NCI-H2171 treated with DMSO at 0.1 percent for 48 hours (cell line): ENCODE results near the gene CBFA2T2.
"Not testable (repeated sequence)": the region's sequence is repeated elsewhere in the genome, so short reads cannot be mapped to it uniquely, and the experiment has no call there.

ENCODE experiments used
- DNase-seq: peaks from one replicate; lab custom pipeline; 2025; lab: John Stamatoyannopoulos, UW

The CBFA2T2 gene

DNA sequence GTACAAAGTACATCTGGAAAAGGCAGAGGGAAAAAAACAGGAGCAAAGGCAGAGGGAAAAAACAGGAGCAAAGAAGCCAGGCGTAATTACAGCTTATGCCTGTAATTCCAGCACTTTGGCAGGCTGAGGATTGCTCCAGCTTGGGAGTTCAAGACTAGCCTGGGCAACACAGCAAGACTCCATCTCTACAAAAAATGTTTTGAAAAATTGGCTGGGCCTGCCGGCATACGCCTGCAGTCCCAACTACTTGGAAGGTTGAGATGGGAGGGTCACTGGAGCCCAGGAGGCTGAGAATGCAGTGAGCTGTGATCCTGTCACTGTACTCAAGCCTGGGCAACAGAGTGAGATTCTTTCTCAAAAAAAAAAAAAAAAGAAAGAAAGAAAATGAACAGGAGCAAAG is 19.0 kb upstream of the CBFA2T2 start:
- no peak for DNase-seq

DNA sequence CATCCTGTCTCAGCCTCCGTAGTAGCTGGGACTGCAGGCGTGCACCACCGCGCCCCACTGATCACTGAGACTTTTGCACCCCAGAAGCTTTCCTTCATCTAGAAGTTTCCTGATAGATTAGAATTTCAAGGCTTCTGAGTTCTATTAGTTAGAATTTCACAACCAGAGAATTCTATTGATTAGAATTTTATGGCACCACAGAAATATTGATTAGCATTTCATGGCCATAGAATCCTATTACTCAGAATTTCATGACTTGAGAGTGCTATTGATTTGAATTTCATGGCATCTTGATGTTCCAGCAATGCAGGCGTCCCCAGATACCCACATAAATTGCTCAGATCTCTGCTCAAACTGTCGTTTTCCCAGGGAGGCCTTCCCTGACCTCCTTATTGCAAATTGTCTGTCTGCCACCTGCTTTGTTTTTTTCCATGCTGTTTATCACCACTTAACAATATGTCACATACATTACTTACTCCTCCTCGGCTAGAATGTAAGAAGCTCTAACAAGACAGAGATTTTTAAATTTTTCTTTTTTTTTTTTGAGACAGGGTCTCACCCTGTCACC is 16.9 kb upstream of the CBFA2T2 start:
- DNase-seq = peak; percentile 89

- no peak for DNase-seq
Measured at GRCh38 chr20:33474097-33474873, 15.6 kb upstream of the CBFA2T2 start.

DNA sequence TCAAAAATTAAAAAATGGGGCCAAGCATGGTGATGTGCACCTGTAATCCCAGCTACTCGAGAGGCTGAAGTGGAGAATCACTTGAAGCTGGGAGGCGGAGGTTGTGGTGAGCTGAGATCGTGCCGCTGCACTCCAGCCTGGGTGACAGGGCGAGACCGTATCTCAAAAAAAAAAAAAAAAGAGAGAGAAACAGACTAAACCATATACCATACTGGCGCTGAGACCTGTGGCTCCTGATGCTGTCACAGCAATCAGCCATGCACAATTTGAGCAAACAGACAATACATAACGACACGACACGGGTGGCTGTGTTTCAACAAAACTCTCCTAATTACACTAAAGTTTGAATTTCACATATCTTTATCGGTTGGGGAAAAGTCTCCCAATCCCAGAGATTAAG is 14.9 kb upstream of the CBFA2T2 start:
- no peak for DNase-seq

GRCh38 chr20:33475381-33476152 is 14.3 kb upstream of the CBFA2T2 start:
- no peak for DNase-seq

- peak; percentile 96 for DNase-seq
Measured at GRCh38 chr20:33477386-33478234, 12.3 kb upstream of the CBFA2T2 start.

- DNase-seq = no peak
Measured at GRCh38 chr20:33480048-33480447, 9.8 kb upstream of the CBFA2T2 start.

DNA sequence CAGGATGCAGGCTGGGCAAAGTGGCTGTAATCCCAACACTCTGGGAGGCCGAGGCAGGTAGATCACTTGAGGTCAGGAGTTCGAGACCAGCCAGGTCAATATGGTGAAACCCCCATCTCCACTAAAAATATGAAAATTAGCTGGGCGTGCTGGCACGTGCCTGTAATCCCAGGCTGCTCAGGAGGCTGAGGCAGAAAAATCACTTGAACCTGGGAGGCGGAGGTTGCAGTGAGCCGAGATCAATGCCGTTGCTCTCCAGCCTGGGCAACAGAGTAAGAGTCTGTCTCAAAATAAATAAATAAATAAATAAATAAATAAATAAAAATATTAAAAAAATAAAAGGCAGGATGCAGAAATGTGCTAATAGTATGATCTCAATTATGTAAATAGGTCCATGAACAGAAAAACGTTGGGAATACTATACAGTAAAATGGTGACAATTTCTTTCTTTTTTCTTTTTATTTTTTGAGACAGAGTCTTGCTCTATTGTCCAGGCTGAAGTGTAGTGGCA is 8.4 kb upstream of the CBFA2T2 start:
- DNase-seq = no peak

DNA sequence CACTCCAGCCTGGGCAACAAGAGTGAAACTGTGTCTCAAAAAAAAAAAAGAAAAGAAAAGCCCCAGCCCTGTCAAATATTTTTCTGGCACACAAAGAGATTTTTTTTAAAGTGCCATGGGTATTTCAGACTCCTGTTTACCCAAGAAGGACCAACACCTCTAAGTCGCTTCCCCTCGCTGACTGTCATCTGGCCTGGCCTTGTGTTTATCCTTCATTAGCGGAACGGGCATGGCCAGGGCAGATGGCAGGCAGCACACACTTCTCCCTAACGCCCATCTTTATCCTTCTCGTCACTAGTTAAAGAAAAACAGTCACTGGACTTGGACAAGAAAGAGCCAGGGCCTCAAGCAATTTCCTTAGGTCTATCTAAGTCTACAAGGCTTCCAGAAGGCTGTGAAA is 7.3 kb upstream of the CBFA2T2 start:
- peak; percentile 58 for DNase-seq

DNA sequence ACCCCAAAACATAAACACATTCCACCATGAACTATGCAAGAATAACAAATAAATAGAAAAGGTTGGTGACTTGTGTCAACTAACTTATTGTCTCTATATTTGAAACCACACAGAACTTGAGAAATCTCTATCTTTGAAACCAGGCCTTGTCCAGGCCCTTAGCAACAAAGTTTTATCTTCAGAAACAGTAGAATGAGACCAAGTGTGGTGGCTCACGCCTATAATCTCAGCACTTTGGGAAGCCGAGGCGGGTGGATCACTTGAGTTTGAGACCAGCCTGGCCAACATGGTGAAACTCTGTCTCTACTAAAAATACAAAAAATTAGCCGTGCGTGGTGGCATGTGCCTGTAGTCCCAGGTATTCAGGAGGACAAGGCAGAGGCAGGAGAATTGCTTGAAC is 6.7 kb upstream of the CBFA2T2 start:
- DNase-seq = not testable (repeated sequence)

DNA sequence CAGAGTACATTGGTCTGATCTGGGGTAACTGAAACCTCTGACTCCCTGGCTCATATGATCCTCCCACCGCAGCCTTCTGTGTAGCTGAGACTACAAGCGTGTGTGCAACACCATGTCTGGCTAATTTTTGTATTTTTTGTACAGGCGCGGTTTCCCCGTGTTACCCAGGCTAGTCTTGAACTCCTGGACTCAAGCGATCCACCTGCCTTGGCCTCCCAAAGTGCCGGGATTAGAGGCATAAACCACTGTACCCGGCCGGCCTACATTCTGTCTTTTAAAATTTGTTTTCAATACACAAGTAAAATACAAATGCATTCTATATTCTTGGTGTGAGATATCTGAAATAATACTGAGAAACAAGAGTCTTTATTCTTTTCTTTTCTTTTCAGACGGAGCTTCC is 1.7 kb upstream of the CBFA2T2 start:
- no peak for DNase-seq

GRCh38 chr20:33488661-33489494 is 1.0 kb upstream of the CBFA2T2 start:
- DNase-seq = not testable (repeated sequence)

DNA sequence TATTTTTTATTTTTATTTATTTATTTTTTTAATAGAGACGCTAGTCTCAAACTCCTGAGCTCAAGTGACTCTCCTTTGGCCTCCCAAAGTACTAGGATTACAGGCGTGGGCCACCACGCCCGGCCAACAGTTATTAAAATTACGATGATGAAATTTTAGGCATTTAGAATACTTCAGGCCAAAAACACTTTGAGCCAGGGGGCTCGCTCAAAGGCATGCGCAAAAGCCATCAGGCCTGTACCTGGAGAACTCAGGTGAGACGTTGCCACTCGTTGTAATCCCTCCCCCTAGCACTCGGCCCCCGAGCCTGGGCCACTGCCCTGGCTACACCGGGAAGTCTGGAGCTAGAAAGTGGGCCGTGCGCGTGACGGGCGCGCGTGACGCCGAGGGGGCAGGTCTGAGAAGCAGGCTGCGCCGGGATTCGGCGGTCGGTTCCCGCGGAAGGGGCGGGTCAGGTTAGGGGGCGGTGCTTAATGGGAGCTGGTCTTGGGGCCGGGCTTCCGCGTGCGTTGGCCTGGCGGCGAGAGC is 337 bp upstream of the CBFA2T2 start:
- peak; percentile 98 for DNase-seq

GRCh38 chr20:33490934-33491656 is 1.2 kb downstream of the CBFA2T2 start:
- peak; percentile 42 for DNase-seq

GRCh38 chr20:33493076-33493766 is 3.3 kb downstream of the CBFA2T2 start:
- no peak for DNase-seq

- DNase-seq = not testable (repeated sequence)
Measured at GRCh38 chr20:33496776-33497175, 6.9 kb downstream of the CBFA2T2 start.

DNA sequence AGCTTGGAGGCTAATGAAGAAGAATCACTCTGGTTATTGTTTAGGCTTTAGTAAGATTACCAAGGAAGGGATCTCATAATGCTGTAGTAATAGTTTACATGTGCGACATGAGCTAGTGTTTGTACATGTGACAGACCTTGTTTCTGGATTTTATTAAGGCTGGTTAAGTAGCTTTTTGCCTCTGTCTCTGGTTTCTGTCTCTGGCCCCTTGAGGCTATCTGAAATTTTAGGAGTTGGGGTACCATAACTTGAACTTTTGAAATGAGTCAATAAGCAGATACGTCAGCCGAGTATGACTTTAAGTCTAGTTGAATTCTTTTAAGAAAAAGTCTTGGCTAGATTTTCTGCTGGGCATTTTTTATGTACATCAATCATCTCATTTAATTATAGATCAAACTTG is 9.5 kb downstream of the CBFA2T2 start:
- no peak for DNase-seq

DNA sequence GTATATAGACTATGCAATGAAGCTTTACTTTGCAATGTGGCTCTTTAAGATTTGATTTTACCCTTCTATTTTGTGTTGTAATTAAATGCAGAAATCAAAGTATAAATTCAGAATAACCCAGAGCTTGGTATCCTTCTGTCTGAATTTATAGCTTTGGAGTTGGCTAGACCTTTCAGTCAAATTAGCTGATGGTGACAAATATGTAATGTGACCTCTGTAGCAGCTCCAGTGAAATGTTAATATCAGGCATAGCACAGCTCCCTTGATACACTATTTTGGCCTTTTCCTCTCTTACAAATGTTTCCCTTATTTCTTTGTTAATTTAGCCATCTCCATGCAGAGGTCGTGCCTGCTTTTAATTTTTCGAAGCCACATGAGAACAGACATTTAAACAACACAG is 11.1 kb downstream of the CBFA2T2 start:
- no peak for DNase-seq

DNA sequence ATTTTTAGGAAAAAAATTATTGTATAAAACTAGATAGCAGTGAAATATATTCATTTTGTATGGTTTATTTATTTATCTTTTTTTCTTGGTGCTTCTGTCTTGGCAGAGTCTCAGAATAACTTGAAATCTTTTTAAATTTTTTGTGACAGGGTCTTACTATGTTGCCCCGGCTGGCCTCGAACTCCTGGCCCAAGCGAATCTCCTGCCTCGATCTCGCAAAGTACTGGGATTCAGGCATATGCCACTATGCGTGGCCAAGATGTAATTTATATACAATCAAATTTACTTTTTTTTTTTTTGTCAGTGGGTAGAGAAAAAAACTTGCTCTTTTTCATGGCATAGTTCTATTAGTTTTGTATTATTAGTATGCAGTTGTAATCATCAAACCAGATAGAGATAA is 13.7 kb downstream of the CBFA2T2 start:
- no peak for DNase-seq
